K562 (cell line): Measurements from ENCODE around the gene BCAS1. TPM values are rescaled to one million over a fixed set of nuclear protein-coding genes. Genes with fewer than 3 reads are reported as not detected.
A peak's percentile ranks its signal among the peaks of the same experiment; 100 is the strongest.

Source experiments
- ATF1 ChIP-seq, 2 experiments: fragments of 450-650 bp in 1 of 2; IDR thresholded peaks; 2 replicates each; pipeline ENCODE4 v1.6.1; 2016; ENCODE audit warnings: missing compliant biosample characterization in 1 of 2, missing genetic modification characterization in 1 of 2
- CTBP1 ChIP-seq: fragments of 450-650 bp; IDR thresholded peaks from 2 replicates; pipeline ENCODE4 v1.6.1; 2016; ENCODE audit warnings: borderline replicate concordance
- E2F1 ChIP-seq: sonication (generic); formaldehyde crosslinking; IDR thresholded peaks from 2 replicates; pipeline ENCODE4 v1.8.1; 2023; ENCODE audit warnings: mild to moderate bottlenecking, missing genetic modification reagents, moderate library complexity
- E2F3 ChIP-seq: fragments of 250-450 bp; sonication (Bioruptor Pico); IDR thresholded peaks from 2 replicates; pipeline ENCODE4 v1.4.0; 2020; ENCODE audit warnings: mild to moderate bottlenecking
- EP300 ChIP-seq: IDR thresholded peaks from 2 replicates; pipeline ENCODE4 v1.6.1; 2012; ENCODE audit warnings: low read length, improper control_type of control experiment
- FOXJ2 ChIP-seq: fragments of 200-800 bp; sonication (Bioruptor generic); IDR thresholded peaks from 2 replicates; pipeline ENCODE4 v1.6.1; 2016; ENCODE audit warnings: missing genetic modification characterization, missing compliant biosample characterization
- GATAD2A ChIP-seq: fragments of 450-650 bp; IDR thresholded peaks from 2 replicates; pipeline ENCODE4 v1.6.1; 2017
- JUND ChIP-seq, 2 experiments: IDR thresholded peaks; 2 replicates in 1 of 2; 3 replicates in 1 of 2; pipeline ENCODE4 v1.6.1; 2011; ENCODE audit warnings: borderline replicate concordance in 2 of 2, low read depth in 2 of 2, low read length in 2 of 2, improper control_type of control experiment in 1 of 2, missing biosample characterization in 1 of 2, missing genetic modification characterization in 1 of 2, missing genetic modification reagents in 1 of 2
- MEF2D ChIP-seq: conservative IDR thresholded peaks from 2 replicates; pipeline ENCODE4 v1.6.1; 2016; ENCODE audit warnings: low read depth, missing genetic modification characterization, missing compliant biosample characterization
- MYBL2 ChIP-seq, 2 experiments: fragments of 450-650 bp in 1 of 2; sonication (generic) in 1 of 2; formaldehyde crosslinking in 1 of 2; IDR thresholded peaks; 2 replicates each; pipeline versions ENCODE4 v1.6.1 to v1.8.1; 2017 to 2022; ENCODE audit warnings: borderline replicate concordance in 1 of 2, inconsistent platforms in 1 of 2, low read depth in 1 of 2, mild to moderate bottlenecking in 1 of 2, missing genetic modification reagents in 1 of 2, moderate library complexity in 1 of 2
- NEUROD1 ChIP-seq: fragments of 150-350 bp; IDR thresholded peaks from 2 replicates; pipeline ENCODE4 v1.6.1; 2014; ENCODE audit warnings: borderline replicate concordance, low read length, low read depth; ENCODE audit not compliant: partially characterized antibody
- TEAD2 ChIP-seq: fragments of 450-650 bp; IDR thresholded peaks from 2 replicates; pipeline ENCODE4 v1.6.1; 2016; ENCODE audit warnings: missing genetic modification characterization, control low read depth, missing compliant biosample characterization
- TRIM24 ChIP-seq, 2 experiments: fragments of 450-650 bp; IDR thresholded peaks; 2 replicates each; pipeline ENCODE4 v1.6.1; 2016
- ZFP30 ChIP-seq: fragments of 250-450 bp; sonication (Bioruptor Pico); IDR thresholded peaks from 2 replicates; pipeline ENCODE4 v1.8.0; 2022; ENCODE audit warnings: moderate library complexity, mild to moderate bottlenecking, inconsistent platforms, borderline replicate concordance
- ZFP91 ChIP-seq: sonication (generic); formaldehyde crosslinking; IDR thresholded peaks from 2 replicates; pipeline ENCODE4 v1.8.0; 2022; ENCODE audit warnings: mild to moderate bottlenecking, missing genetic modification reagents
- ZNF184 ChIP-seq: sonication (generic); formaldehyde crosslinking; IDR thresholded peaks from 2 replicates; pipeline ENCODE4 v1.5.0; 2020; ENCODE audit warnings: missing genetic modification reagents
- polyA plus RNA-seq, 8 experiments: library from polyadenylated mRNA; depleted of rRNA in 4 of 8; stranded (reverse) in 5 of 8; unstranded in 3 of 8; fragments of >200 nt; fragmentation: Nextera tagmentation in 2 of 8; fragmentation: Illumina TruSeq in 1 of 8; extraction: Ambion mirVana in 2 of 8; extraction: Trizol in 1 of 8; gene quantifications; 2 replicates each; pipeline versions ENCODE4 v1.2.1 to v1.2.3, GENCODE V29; 2011 to 2014; ENCODE audit warnings: inconsistent platforms in 1 of 8, missing spikeins in 1 of 8
- total RNA-seq, 7 experiments: library from RNA; depleted of rRNA in 6 of 7; stranded (reverse); fragments of >200 nt in 6 of 7; fragmentation: Illumina TruSeq in 2 of 7; extraction: Trizol in 2 of 7; gene quantifications; 2 replicates each; pipeline versions ENCODE4 v1.2.1 to v1.2.3, GENCODE V29; 2011 to 2021; ENCODE audit warnings: low replicate concordance in 1 of 7
- TF ChIP-seq, protein P1 (sequence below): fragments of 450-650 bp; formaldehyde crosslinking; IDR thresholded peaks from 2 replicates; pipeline ENCODE4 v1.4.0; 2020; ENCODE audit warnings: mild to moderate bottlenecking, mixed read lengths
- TF ChIP-seq, protein P2 (sequence below), 2 experiments: fragments of 450-650 bp in 1 of 2; sonication (generic) in 1 of 2; formaldehyde crosslinking; conservative IDR thresholded peaks; 2 replicates each; pipeline versions ENCODE4 v1.4.0 to v1.8.1; 2020 to 2022; ENCODE audit warnings: mild to moderate bottlenecking in 1 of 2, missing genetic modification reagents in 1 of 2
- TF ChIP-seq, protein P3 (sequence below): sonication (generic); formaldehyde crosslinking; IDR thresholded peaks from 2 replicates; pipeline ENCODE4 v1.8.1; 2022; ENCODE audit warnings: missing genetic modification reagents
- TF ChIP-seq, protein P4 (sequence below): fragments of 250-450 bp; sonication (Bioruptor Pico); IDR thresholded peaks from 2 replicates; pipeline ENCODE4 v1.4.0; 2020; ENCODE audit warnings: mild to moderate bottlenecking

The BCAS1 gene
- total and polyA plus RNA-seq, 9 of the 15 experiments (the other 6 are each of a cell fraction or from before 2014, with no cell fraction given), result 0.18 to 2.3 (median 0.93) TPM

DNA sequence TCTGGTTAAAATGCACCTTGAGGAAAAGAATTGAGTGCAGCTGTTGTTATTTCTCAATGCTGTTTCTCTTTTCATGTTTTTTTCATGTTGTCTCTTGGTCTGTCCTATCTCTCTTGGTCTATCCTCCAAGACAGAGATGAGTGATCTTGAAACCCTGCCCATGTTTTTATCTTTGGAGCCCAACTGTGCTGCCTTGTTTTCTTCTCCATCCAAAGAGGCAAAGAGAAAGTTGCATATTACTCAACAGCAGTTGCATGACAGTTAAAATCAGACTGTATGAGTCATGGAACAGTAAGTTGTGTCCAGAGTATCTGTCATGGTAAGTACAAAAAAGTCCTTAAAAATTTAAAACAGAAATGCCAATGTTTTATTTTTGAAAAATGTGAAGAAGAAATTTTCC, 26.2 kb downstream of the BCAS1 start (continued):
- 0 out of 2 replicates have a peak, but pooled peaks have one; percentile 22 for TF ChIP-seq FOXJ2 (tag)
- TF ChIP-seq TEAD2 (tag), result no peak
- peak; percentile 83 to 84 for TF ChIP-seq TRIM24 (IDR thresholded peaks at IDR 0.05)
- peak; percentile 55; the same call in 1 of the 2 replicates for TF ChIP-seq MYBL2 (IDR thresholded peaks at IDR 0.05; ENCODE audit: low read depth)
- TF ChIP-seq MYBL2 (CRISPR knock-in tag; IDR thresholded peaks at IDR 0.05; ENCODE audit: borderline replicate concordance), result no peak
- TF ChIP-seq, protein P1, sequence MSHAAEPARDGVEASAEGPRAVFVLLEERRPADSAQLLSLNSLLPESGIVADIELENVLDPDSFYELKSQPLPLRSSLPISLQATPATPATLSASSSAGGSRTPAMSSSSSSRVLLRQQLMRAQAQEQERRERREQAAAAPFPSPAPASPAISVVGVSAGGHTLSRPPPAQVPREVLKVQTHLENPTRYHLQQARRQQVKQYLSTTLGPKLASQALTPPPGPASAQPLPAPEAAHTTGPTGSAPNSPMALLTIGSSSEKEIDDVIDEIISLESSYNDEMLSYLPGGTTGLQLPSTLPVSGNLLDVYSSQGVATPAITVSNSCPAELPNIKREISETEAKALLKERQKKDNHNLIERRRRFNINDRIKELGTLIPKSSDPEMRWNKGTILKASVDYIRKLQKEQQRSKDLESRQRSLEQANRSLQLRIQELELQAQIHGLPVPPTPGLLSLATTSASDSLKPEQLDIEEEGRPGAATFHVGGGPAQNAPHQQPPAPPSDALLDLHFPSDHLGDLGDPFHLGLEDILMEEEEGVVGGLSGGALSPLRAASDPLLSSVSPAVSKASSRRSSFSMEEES (CRISPR knock-in tag), result no peak
- no peak for TF ChIP-seq E2F3 (CRISPR knock-in tag)
- peak; percentile 86 for TF ChIP-seq EP300
- TF ChIP-seq, protein P2, sequence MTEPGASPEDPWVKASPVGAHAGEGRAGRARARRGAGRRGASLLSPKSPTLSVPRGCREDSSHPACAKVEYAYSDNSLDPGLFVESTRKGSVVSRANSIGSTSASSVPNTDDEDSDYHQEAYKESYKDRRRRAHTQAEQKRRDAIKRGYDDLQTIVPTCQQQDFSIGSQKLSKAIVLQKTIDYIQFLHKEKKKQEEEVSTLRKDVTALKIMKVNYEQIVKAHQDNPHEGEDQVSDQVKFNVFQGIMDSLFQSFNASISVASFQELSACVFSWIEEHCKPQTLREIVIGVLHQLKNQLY (CRISPR knock-in tag; conservative IDR thresholded peaks at IDR 0.05), result no peak
- peak; percentile 91 for TF ChIP-seq ZNF184 (CRISPR knock-in tag)
- TF ChIP-seq, protein P3, sequence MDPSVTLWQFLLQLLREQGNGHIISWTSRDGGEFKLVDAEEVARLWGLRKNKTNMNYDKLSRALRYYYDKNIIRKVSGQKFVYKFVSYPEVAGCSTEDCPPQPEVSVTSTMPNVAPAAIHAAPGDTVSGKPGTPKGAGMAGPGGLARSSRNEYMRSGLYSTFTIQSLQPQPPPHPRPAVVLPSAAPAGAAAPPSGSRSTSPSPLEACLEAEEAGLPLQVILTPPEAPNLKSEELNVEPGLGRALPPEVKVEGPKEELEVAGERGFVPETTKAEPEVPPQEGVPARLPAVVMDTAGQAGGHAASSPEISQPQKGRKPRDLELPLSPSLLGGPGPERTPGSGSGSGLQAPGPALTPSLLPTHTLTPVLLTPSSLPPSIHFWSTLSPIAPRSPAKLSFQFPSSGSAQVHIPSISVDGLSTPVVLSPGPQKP (CRISPR knock-in tag), result no peak
- no peak for TF ChIP-seq E2F1 (CRISPR knock-in tag)
- TF ChIP-seq CTBP1, result peak; percentile 68
- TF ChIP-seq ATF1 (CRISPR knock-in tag; IDR thresholded peaks at IDR 0.05), result no peak
- peak; percentile 31; the same call in 1 of the 2 replicates for TF ChIP-seq ATF1 (tag; IDR thresholded peaks at IDR 0.05)
- peak; percentile 30 for TF ChIP-seq NEUROD1
- peak; percentile 93 for TF ChIP-seq JUND (IDR thresholded peaks at IDR 0.05; ENCODE audit: borderline replicate concordance, low read depth, low read length)
- TF ChIP-seq JUND (tag; IDR thresholded peaks at IDR 0.05; ENCODE audit: borderline replicate concordance, low read depth, low read length), result peak; percentile 87; the same call in 2 of the 3 replicates
- no peak for TF ChIP-seq ZFP91 (CRISPR knock-in tag)
- no peak for TF ChIP-seq ZFP30 (CRISPR knock-in tag)
- no peak for TF ChIP-seq GATAD2A
- no peak for TF ChIP-seq MEF2D (tag)
- TF ChIP-seq, protein P4, sequence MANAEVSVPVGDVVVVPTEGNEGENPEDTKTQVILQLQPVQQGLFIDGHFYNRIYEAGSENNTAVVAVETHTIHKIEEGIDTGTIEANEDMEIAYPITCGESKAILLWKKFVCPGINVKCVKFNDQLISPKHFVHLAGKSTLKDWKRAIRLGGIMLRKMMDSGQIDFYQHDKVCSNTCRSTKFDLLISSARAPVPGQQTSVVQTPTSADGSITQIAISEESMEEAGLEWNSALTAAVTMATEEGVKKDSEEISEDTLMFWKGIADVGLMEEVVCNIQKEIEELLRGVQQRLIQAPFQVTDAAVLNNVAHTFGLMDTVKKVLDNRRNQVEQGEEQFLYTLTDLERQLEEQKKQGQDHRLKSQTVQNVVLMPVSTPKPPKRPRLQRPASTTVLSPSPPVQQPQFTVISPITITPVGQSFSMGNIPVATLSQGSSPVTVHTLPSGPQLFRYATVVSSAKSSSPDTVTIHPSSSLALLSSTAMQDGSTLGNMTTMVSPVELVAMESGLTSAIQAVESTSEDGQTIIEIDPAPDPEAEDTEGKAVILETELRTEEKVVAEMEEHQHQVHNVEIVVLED (CRISPR knock-in tag), result no peak
